KOPT-K1 (cell line): ENCODE results near the gene CASZ1.

Source experiments
- H3K27ac ChIP-seq: fragments of 200-600 bp; sonication (generic); 2 replicates; pipeline ENCODE4 v1.5.1; 2016; ENCODE audit warnings: antibody characterized with exemption, mild to moderate bottlenecking, low read depth, low read length; ENCODE audit not compliant: poor library complexity, severe bottlenecking
- H3K36me3 ChIP-seq: fragments of 200-600 bp; sonication (generic); 2 replicates; pipeline ENCODE4 v1.5.1; 2017; ENCODE audit warnings: antibody characterized with exemption, mild to moderate bottlenecking, low read length, moderate library complexity; ENCODE audit not compliant: insufficient read depth
- H3K9me3 ChIP-seq: fragments of 200-600 bp; sonication (generic); 2 replicates; pipeline ENCODE4 v1.5.1; 2017; ENCODE audit warnings: antibody characterized with exemption, low read length, mild to moderate bottlenecking; ENCODE audit not compliant: insufficient read depth, poor library complexity, severe bottlenecking

Gene CASZ1

GRCh38 chr1:10694633-10695627 is 101.5 kb downstream of the CASZ1 start:
- no peaks in the 10 kb centered on the region for H3K36me3 ChIP-seq

GRCh38 chr1:10694274-10694632 is 102.2 kb downstream of the CASZ1 start:
- H3K9me3 ChIP-seq, result no peaks in the 10 kb centered on the region
- no peaks in the 10 kb centered on the region for H3K36me3 ChIP-seq
- H3K27ac ChIP-seq, result peak overlapping the region; percentile 32

More at GRCh38 chr1:10694633-10695627, 101.5 kb downstream of the CASZ1 start:
- Histone ChIP-seq H3K9me3 (no peaks in the 10 kb centered on the region), H3K27ac (no peak overlapping the region)

GRCh38 chr1:10693497-10694273 is 102.8 kb downstream of the CASZ1 start:
- Histone ChIP-seq H3K36me3 (no peaks in the 10 kb centered on the region), H3K27ac (peak overlapping the region; percentile 32), H3K9me3 (no peaks in the 10 kb centered on the region)

GRCh38 chr1:10693152-10693496 is 103.3 kb downstream of the CASZ1 start:
- Histone ChIP-seq H3K27ac (peak overlapping the region; percentile 32), H3K9me3 (no peaks in the 10 kb centered on the region), H3K36me3 (no peaks in the 10 kb centered on the region)

GRCh38 chr1:10692401-10693021 is 103.9 kb downstream of the CASZ1 start:
- H3K27ac ChIP-seq, result no peak overlapping the region
- H3K9me3 ChIP-seq, result no peaks in the 10 kb centered on the region
- no peaks in the 10 kb centered on the region for H3K36me3 ChIP-seq

GRCh38 chr1:10691740-10692125 is 104.7 kb downstream of the CASZ1 start:
- Histone ChIP-seq H3K36me3 (no peaks in the 10 kb centered on the region), H3K9me3 (no peaks in the 10 kb centered on the region), H3K27ac (no peak overlapping the region)

- H3K9me3 ChIP-seq, result no peaks in the 10 kb centered on the region
- H3K36me3 ChIP-seq, result no peaks in the 10 kb centered on the region
- H3K27ac ChIP-seq, result no peak overlapping the region
Measured at GRCh38 chr1:10691075-10691739, 105.2 kb downstream of the CASZ1 start.

- no peaks in the 10 kb centered on the region for H3K9me3 ChIP-seq
- H3K27ac ChIP-seq, result no peak overlapping the region
- H3K36me3 ChIP-seq, result no peaks in the 10 kb centered on the region
Measured at GRCh38 chr1:10690484-10690883, 106.0 kb downstream of the CASZ1 start.

GRCh38 chr1:10688409-10688786 is 108.0 kb downstream of the CASZ1 start:
- Histone ChIP-seq H3K9me3 (no peaks in the 10 kb centered on the region), H3K27ac (no peak overlapping the region), H3K36me3 (no peaks in the 10 kb centered on the region)

- no peak overlapping the region for H3K27ac ChIP-seq
- H3K9me3 ChIP-seq, result no peaks in the 10 kb centered on the region
- no peaks in the 10 kb centered on the region for H3K36me3 ChIP-seq
Measured at GRCh38 chr1:10687782-10688408, 108.6 kb downstream of the CASZ1 start.

- Histone ChIP-seq H3K36me3 (no peaks in the 10 kb centered on the region), H3K27ac (no peak overlapping the region), H3K9me3 (no peaks in the 10 kb centered on the region)
Measured at GRCh38 chr1:10687251-10687651, 109.2 kb downstream of the CASZ1 start.

- H3K27ac ChIP-seq, result no peak overlapping the region
- H3K9me3 ChIP-seq, result no peaks in the 10 kb centered on the region
- H3K36me3 ChIP-seq, result no peaks in the 10 kb centered on the region
Measured at GRCh38 chr1:10686404-10687040, 109.9 kb downstream of the CASZ1 start.

- Histone ChIP-seq H3K27ac (no peak overlapping the region), H3K36me3 (no peaks in the 10 kb centered on the region), H3K9me3 (no peaks in the 10 kb centered on the region)
Measured at GRCh38 chr1:10685808-10686403, 110.5 kb downstream of the CASZ1 start.
